ENCODE results near the gene TLCD5.

Gene TLCD5

DNA sequence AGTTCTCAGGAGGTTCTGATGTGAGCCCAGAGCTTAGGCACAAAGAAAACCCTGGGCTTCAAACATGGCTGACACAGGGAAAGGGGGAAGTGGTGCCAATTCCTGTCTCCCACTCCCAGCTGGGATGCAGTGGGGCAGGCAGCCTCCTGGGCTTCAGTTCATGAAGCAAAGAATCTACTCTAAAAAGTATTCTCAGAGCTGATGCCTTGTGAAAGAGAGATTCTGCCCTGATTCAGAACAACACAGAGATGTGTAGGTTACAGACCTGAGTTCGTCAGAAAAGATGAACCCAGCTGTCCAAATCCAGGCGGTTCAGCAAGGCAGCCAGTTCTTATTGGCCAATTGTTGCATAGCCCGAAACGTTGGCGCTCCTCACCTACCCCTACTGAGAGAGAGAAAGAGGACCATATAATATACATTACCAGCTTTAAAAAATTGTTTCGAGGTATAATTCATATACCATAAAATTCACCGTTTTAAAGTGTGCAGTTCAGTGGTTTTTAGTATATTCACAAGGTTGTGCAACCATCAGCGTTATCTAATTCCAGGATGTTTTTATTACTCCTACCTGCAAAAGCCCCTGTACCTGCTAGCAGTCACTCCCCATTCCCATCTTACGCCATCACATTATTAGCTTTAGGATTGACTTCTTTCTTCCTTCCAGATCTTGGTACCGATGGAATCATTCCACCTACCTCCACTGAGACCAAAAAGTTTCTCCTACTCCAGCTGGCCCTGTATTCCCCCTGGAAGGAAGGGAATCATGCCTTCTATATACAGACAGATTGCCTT is 7.2 kb upstream of the TLCD5 start:
- no peak overlapping the region for H3K4me3 ChIP-seq (ENCODE audit: low read depth, low read length)
- TF ChIP-seq, protein P1, sequence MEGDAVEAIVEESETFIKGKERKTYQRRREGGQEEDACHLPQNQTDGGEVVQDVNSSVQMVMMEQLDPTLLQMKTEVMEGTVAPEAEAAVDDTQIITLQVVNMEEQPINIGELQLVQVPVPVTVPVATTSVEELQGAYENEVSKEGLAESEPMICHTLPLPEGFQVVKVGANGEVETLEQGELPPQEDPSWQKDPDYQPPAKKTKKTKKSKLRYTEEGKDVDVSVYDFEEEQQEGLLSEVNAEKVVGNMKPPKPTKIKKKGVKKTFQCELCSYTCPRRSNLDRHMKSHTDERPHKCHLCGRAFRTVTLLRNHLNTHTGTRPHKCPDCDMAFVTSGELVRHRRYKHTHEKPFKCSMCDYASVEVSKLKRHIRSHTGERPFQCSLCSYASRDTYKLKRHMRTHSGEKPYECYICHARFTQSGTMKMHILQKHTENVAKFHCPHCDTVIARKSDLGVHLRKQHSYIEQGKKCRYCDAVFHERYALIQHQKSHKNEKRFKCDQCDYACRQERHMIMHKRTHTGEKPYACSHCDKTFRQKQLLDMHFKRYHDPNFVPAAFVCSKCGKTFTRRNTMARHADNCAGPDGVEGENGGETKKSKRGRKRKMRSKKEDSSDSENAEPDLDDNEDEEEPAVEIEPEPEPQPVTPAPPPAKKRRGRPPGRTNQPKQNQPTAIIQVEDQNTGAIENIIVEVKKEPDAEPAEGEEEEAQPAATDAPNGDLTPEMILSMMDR (conservative IDR thresholded peaks at IDR 0.05; ENCODE audit: low read depth, low read length) = no peak
- no peak for DNase-seq (ENCODE audit: low read depth)

DNA sequence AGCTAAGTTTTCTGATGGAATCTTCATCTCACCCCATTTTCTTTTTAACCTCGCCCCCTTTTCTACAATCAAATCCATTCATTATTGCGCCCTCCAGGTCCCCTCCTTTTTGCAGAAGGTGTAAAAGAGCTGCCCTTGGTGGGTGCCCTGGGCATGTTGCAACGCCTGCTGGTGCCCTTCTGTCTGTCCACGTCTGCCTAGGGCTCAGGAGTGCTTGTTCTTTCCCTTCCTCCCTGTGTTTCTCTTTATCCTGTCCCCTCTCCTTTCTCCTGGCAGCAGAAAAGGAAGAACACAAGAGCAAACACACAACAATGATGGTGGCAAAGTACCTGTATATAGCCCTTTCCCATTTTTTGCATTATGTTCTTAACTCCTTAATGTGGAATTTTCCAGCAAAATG is 6.2 kb upstream of the TLCD5 start:
- TF ChIP-seq, protein P1 (conservative IDR thresholded peaks at IDR 0.05; ENCODE audit: low read depth, low read length) = no peak
- DNase-seq (ENCODE audit: low read depth) = no peak
- no peak overlapping the region for H3K4me3 ChIP-seq (ENCODE audit: low read depth, low read length)

DNA sequence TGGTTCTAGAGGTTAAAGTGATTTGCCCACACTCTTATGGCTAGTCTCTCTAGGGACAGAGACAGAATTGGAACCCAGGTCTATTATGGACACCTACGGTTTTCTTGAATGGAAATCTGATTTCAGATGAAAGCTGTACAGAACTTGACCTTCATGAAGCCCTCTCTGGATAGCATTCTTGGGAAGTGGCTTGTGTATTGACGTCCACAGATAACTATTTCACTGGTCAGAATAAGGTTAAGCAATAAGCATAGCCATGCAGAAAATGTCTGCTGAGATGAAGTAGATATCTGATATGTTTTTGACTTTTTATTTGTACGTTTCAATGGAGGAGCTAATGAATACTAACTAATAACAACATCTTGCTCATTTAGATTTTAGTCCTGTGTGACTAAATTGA is 1.1 kb downstream of the TLCD5 start:
- H3K4me3 ChIP-seq (ENCODE audit: low read depth, low read length) = peak overlapping the region; percentile 75
- DNase-seq (ENCODE audit: low read depth) = peak; percentile 92
- TF ChIP-seq, protein P1 (conservative IDR thresholded peaks at IDR 0.05; ENCODE audit: low read depth, low read length) = no peak

DNA sequence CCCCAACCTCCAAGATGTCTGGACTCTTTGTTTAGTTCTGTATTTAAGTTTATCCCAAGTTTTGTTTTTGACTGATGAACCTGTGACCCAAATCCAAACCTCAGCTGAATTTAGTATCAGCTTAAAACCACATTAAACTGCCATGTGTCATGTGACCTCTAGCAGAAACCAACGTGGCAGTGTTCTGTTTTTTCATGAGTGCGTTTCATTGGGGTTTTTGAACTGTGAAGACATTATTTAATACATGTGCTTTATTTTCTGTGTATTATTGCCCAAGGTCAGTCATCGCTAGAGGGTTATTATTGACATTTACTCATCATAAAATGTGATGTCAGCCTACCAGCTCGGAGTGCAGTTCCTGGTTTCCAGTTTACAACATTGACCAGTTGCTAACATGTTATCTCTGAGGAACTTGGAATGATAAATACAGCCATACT is 1.8 kb downstream of the TLCD5 start:
- H3K4me3 ChIP-seq (ENCODE audit: low read depth, low read length) = peak overlapping the region; percentile 6
- TF ChIP-seq, protein P1 (conservative IDR thresholded peaks at IDR 0.05; ENCODE audit: low read depth, low read length) = no peak
- peak; percentile 61 for DNase-seq (ENCODE audit: low read depth)

DNA sequence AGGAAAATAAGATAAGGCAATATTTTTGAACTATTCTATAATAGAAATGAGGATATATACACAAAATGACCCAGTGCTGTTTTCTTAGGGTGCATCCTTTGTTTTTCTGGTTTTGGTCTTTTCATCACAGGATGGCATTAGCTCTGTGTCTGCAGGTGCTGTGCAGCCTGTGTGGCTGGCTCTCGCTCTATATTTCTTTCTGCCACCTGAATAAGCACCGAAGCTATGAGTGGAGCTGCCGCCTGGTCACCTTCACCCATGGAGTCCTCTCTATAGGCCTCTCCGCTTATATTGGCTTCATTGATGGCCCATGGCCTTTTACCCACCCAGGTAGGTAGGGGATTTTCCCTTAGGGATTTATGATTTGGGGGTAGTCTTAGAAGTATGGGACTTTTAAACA is 2.2 kb downstream of the TLCD5 start:
- DNase-seq (ENCODE audit: low read depth) = no peak
- no peak overlapping the region for H3K4me3 ChIP-seq (ENCODE audit: low read depth, low read length)
- TF ChIP-seq, protein P1 (conservative IDR thresholded peaks at IDR 0.05; ENCODE audit: low read depth, low read length) = no peak

DNA sequence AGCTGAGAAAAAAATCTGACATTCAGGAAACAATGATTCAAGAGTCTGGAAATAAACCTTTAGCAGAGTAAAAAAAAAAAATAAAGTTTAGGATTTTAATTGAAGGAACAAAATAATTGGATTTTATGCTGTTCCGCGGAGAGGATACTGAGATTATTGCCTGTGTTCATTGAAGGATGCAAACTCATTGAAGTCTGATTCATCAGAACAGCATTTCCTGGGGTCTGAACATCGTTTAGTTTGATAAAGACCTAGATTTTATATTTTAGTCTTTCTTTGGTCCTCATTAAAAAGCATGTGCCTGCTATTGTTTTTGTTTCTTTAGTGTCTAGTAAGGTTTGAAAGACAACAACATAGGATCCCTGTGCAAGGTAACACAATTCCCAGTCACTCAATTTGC is 4.5 kb downstream of the TLCD5 start:
- DNase-seq (ENCODE audit: low read depth) = no peak
- TF ChIP-seq, protein P1 (conservative IDR thresholded peaks at IDR 0.05; ENCODE audit: low read depth, low read length) = no peak
- H3K4me3 ChIP-seq (ENCODE audit: low read depth, low read length) = no peak overlapping the region

DNA sequence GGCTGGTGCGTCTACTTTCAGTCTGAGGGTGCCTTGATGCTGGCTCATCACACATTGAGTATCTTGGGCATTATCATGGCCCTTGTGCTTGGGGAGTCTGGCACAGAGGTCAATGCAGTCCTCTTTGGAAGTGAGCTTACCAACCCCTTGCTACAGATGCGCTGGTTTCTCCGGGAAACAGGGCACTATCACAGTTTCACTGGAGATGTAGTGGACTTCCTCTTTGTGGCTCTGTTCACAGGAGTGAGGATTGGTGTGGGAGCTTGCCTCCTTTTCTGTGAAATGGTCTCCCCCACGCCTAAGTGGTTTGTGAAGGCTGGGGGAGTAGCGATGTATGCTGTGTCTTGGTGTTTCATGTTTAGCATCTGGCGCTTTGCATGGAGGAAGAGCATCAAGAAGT is 4.9 kb downstream of the TLCD5 start:
- TF ChIP-seq, protein P1 (conservative IDR thresholded peaks at IDR 0.05; ENCODE audit: low read depth, low read length) = no peak
- no peak overlapping the region for H3K4me3 ChIP-seq (ENCODE audit: low read depth, low read length)
- DNase-seq (ENCODE audit: low read depth) = no peak

Data from choroid plexus epithelial cell (primary cell).